A549 (cell line): ENCODE results near the gene ZNF211. TPM values are rescaled to one million over a fixed set of nuclear protein-coding genes. Genes with fewer than 3 reads are reported as not detected.
A peak's percentile ranks its signal among the peaks of the same experiment; 100 is the strongest.

Experiments used
- ATAC-seq, 2 experiments: fragments of 200-7000 bp in 1 of 2; fragments of >200 bp in 1 of 2; cut with Nextera tagmentation in 1 of 2; cut with Tn5 transposase in 1 of 2; 3 replicates each; pipeline versions ENCODE4 v1.8.0 to v1.9.1; 2018 to 2020; ENCODE audit warnings: mild to moderate bottlenecking in 1 of 2, moderate library complexity in 1 of 2
- CTCF ChIA-PET: fragments of 300-600 bp; sonication (Branson Sonifier 250); formaldehyde crosslinking; extraction: SDS; loops from one replicate; lab custom pipeline; 2021; ENCODE audit warnings: antibody characterized with exemption, inconsistent platforms; lab: Yijun Ruan, JAX
- POLR2A ChIA-PET: fragments of 350-600 bp; formaldehyde crosslinking; extraction: SDS; loops from one replicate; lab custom pipeline; 2021; ENCODE audit warnings: antibody characterized with exemption, inconsistent platforms; lab: Yijun Ruan, JAX
- DNase-seq, 2 experiments: peaks; one replicate each; pipeline versions ENCODE4 v3.0.0 to v3.0.0-alpha.2; 2011 to 2016; ENCODE audit warnings: low read depth in 1 of 2, low spot score in 1 of 2
- FAIRE-seq: peaks from 2 replicates; lab custom pipeline; 2011; peaks lifted over from hg19 to GRCh38; lab: Jason Lieb, UNC
- H3K27ac ChIP-seq, 2 experiments: fragments of >200 bp; sonication (Bioruptor Twin); formaldehyde crosslinking; 3 replicates each; pipeline ENCODE4 v1.5.1; 2016 to 2017
- H3K4me1 ChIP-seq: fragments of >200 bp; sonication (Bioruptor Twin); formaldehyde crosslinking; 3 replicates; pipeline ENCODE4 v1.6.1; 2016
- H3K4me2 ChIP-seq: fragments of >200 bp; sonication (Bioruptor Twin); formaldehyde crosslinking; 3 replicates; pipeline ENCODE4 v1.6.1; 2016
- H3K4me3 ChIP-seq: fragments of >200 bp; sonication (Bioruptor Twin); formaldehyde crosslinking; 3 replicates; pipeline ENCODE4 v1.5.1; 2016
- H3K9me3 ChIP-seq: fragments of >200 bp; sonication (Bioruptor Twin); formaldehyde crosslinking; 3 replicates; pipeline ENCODE4 v1.6.1; 2016
- CBX8 ChIP-seq: fragments of 200-600 bp; sonication (generic); IDR thresholded peaks from 2 replicates; pipeline ENCODE4 v1.6.1; 2016
- CEBPB ChIP-seq, 2 experiments: fragments of >200 bp in 1 of 2; sonication (Bioruptor Twin) in 1 of 2; formaldehyde crosslinking in 1 of 2; IDR thresholded peaks; 2 replicates each; pipeline ENCODE4 v1.6.1; 2012 to 2016
- CHD2 ChIP-seq: fragments of 150-350 bp; IDR thresholded peaks from 2 replicates; pipeline ENCODE4 v1.6.1; 2014; ENCODE audit warnings: low read length; ENCODE audit not compliant: partially characterized antibody
- E2F6 ChIP-seq: IDR thresholded peaks from 2 replicates; pipeline ENCODE4 v1.6.1; 2012; ENCODE audit warnings: low read depth, borderline replicate concordance
- EHF ChIP-seq: fragments of 250-450 bp; sonication (Bioruptor Pico); IDR thresholded peaks from 2 replicates; pipeline ENCODE4 v1.5.0; 2020; ENCODE audit warnings: mild to moderate bottlenecking
- ESRRA ChIP-seq: fragments of 150-350 bp; IDR thresholded peaks from 2 replicates; pipeline ENCODE4 v1.6.1; 2014; ENCODE audit warnings: mild to moderate bottlenecking, low read length, borderline replicate concordance
- FOSL2 ChIP-seq, 2 experiments: fragments of 450-650 bp in 1 of 2; fragments of >200 bp in 1 of 2; sonication (Bioruptor Twin) in 1 of 2; formaldehyde crosslinking; IDR thresholded peaks; 2 replicates each; pipeline versions ENCODE4 v1.5.0 to v1.6.1; 2016 to 2020; ENCODE audit warnings: mild to moderate bottlenecking in 1 of 2, moderate library complexity in 1 of 2
- FOXS1 ChIP-seq: fragments of 250-450 bp; sonication (Bioruptor Pico); IDR thresholded peaks from 2 replicates; pipeline ENCODE4 v1.5.0; 2020; ENCODE audit warnings: mild to moderate bottlenecking, moderate library complexity
- HDAC2 ChIP-seq: fragments of 200-600 bp; sonication (generic); IDR thresholded peaks from 2 replicates; pipeline ENCODE4 v1.6.1; 2016
- JUN ChIP-seq, 2 experiments: fragments of >200 bp; sonication (Bioruptor Twin); formaldehyde crosslinking; IDR thresholded peaks; 2 replicates in 1 of 2; 3 replicates in 1 of 2; pipeline ENCODE4 v1.6.1; 2016 to 2017
- KDM1A ChIP-seq: fragments of 200-600 bp; sonication (generic); IDR thresholded peaks from 2 replicates; pipeline ENCODE4 v1.6.1; 2016; ENCODE audit warnings: low read depth, mild to moderate bottlenecking
- MAFK ChIP-seq: fragments of 450-650 bp; IDR thresholded peaks from 2 replicates; pipeline ENCODE4 v1.6.1; 2014; ENCODE audit not compliant: partially characterized antibody
- MAZ ChIP-seq: fragments of 150-350 bp; IDR thresholded peaks from 2 replicates; pipeline ENCODE4 v1.6.1; 2014; ENCODE audit warnings: antibody characterized with exemption, low read depth, low read length, borderline replicate concordance
- MYC ChIP-seq: IDR thresholded peaks from 2 replicates; pipeline ENCODE4 v1.6.1; 2012; ENCODE audit warnings: mild to moderate bottlenecking, inconsistent platforms, low read length, improper control_type of control experiment, borderline replicate concordance
- NFE2L2 ChIP-seq: fragments of 150-350 bp; conservative IDR thresholded peaks from 2 replicates; pipeline ENCODE4 v1.6.1; 2014; ENCODE audit warnings: low read length
- NPAS2 ChIP-seq: fragments of 250-450 bp; sonication (Bioruptor Pico); IDR thresholded peaks from 2 replicates; pipeline ENCODE4 v1.8.0; 2022; ENCODE audit warnings: mild to moderate bottlenecking, moderate library complexity, borderline replicate concordance
- POLR2A ChIP-seq: IDR thresholded peaks from 2 replicates; pipeline ENCODE4 v1.6.1; 2012; ENCODE audit warnings: mild to moderate bottlenecking, low read length
- RARB ChIP-seq: fragments of 250-450 bp; sonication (Bioruptor Pico); IDR thresholded peaks from 2 replicates; pipeline ENCODE4 v1.8.0; 2021; ENCODE audit warnings: mild to moderate bottlenecking, moderate library complexity
- RCOR1 ChIP-seq: fragments of 150-350 bp; IDR thresholded peaks from 2 replicates; pipeline ENCODE4 v1.6.1; 2014; ENCODE audit warnings: antibody characterized with exemption, low read length, low read depth
- SREBF2 ChIP-seq: fragments of 450-650 bp; IDR thresholded peaks from 2 replicates; pipeline ENCODE4 v1.6.1; 2014; ENCODE audit warnings: mild to moderate bottlenecking, moderate library complexity
- TP53 ChIP-seq: fragments of 250-450 bp; sonication (Bioruptor Pico); IDR thresholded peaks from 2 replicates; pipeline ENCODE4 v1.5.0; 2021; ENCODE audit warnings: mild to moderate bottlenecking, moderate library complexity
- WGBS: methylation state at CpG from one replicate; pipeline ENCODE4 v1.1.6; 2017; ENCODE audit errors: missing lambda C conversion rate; 5-methylcytosine and 5-hydroxymethylcytosine counted together
- polyA plus RNA-seq, 4 experiments: library from polyadenylated mRNA; depleted of rRNA in 3 of 4; stranded (reverse); fragments of >200 nt; fragmentation: RNase III in 1 of 4; extraction: RNeasy Plus Mini Kit Qiagen cat#74134 plus additional on column Dnase treatment in 1 of 4; gene quantifications; 2 replicates in 3 of 4; 3 replicates in 1 of 4; pipeline ENCODE4 v1.2.3, GENCODE V29; 2011 to 2017
- TF ChIP-seq, protein P1 (sequence below): fragments of >200 bp; sonication (Bioruptor Twin); formaldehyde crosslinking; IDR thresholded peaks from 2 replicates; pipeline ENCODE4 v1.6.1; 2016
- TF ChIP-seq, protein P2 (sequence below): fragments of 150-350 bp; IDR thresholded peaks from 2 replicates; pipeline ENCODE4 v1.6.1; 2014; ENCODE audit warnings: low read depth, mild to moderate bottlenecking, low read length
- TF ChIP-seq, protein P3 (sequence below): fragments of >200 bp; sonication (Bioruptor Twin); formaldehyde crosslinking; IDR thresholded peaks from 3 replicates; pipeline ENCODE4 v1.5.1; 2016

Gene ZNF211
- polyA plus RNA-seq, 2 of the 4 experiments (the other 2 are of a cell fraction), result 7.5 to 11.6 TPM

- Histone ChIP-seq H3K4me3 (no peak overlapping the region), H3K4me2 (no peak overlapping the region), H3K4me1 (no peaks in the 10 kb centered on the region), H3K9me3 (peaks cover 92% of the 10 kb centered on the region), H3K27ac (no peak overlapping the region)
- ATAC-seq, result no peak
- TF ChIP-seq CBX8 (no peak), KDM1A (no peak), TP53 (no peak), E2F6 (no peak), RARB (CRISPR knock-in tag) (no peak), NFE2L2 (no peak), MYC (no peak), FOXS1 (CRISPR knock-in tag) (no peak), MAFK (no peak), JUN (IDR thresholded peaks at IDR 0.05) (no peak), SREBF2 (no peak), CHD2 (no peak), MAZ (no peak), HDAC2 (no peak), POLR2A (no peak), FOSL2 (IDR thresholded peaks at IDR 0.05) (no peak), FOSL2 (CRISPR knock-in tag; IDR thresholded peaks at IDR 0.05) (no peak), RCOR1 (no peak)
- TF ChIP-seq, protein P1, sequence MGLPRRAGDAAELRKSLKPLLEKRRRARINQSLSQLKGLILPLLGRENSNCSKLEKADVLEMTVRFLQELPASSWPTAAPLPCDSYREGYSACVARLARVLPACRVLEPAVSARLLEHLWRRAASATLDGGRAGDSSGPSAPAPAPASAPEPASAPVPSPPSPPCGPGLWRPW, result no peak
- TF ChIP-seq, protein P2, sequence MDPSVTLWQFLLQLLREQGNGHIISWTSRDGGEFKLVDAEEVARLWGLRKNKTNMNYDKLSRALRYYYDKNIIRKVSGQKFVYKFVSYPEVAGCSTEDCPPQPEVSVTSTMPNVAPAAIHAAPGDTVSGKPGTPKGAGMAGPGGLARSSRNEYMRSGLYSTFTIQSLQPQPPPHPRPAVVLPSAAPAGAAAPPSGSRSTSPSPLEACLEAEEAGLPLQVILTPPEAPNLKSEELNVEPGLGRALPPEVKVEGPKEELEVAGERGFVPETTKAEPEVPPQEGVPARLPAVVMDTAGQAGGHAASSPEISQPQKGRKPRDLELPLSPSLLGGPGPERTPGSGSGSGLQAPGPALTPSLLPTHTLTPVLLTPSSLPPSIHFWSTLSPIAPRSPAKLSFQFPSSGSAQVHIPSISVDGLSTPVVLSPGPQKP, result no peak
- DNase-seq, result no peak
- FAIRE-seq, result no peak
- WGBS, result 0% methylated on average over 1 of the region's 1 CpG
- ChIA-PET CTCF (no interaction called here), POLR2A (no interaction called here)
These were observed 45.4 kb upstream of the ZNF211 start for GRCh38 chr19:57587529-57587928.

GRCh38 chr19:57599377-57599760, 33.6 kb upstream of the ZNF211 start:
- ChIA-PET CTCF (interaction anchor here (0.9 kb wide), 1 partner anchor 15 kb away, joined by 4 read pairs; the partner anchor contains the start of gene ZNF134), POLR2A (no interaction called here)
- H3K4me1 ChIP-seq, result no peaks in the 10 kb centered on the region
- WGBS, result 55% methylated on average over 8 of the region's 8 CpGs
- peak overlapping the region; percentile 56 for H3K4me3 ChIP-seq
- TF ChIP-seq E2F6 (no peak), SREBF2 (no peak), MAFK (no peak), EHF (CRISPR knock-in tag) (no peak), NPAS2 (CRISPR knock-in tag) (no peak), ESRRA (no peak), CEBPB (IDR thresholded peaks at IDR 0.05) (no peak), KDM1A (no peak)
- TF ChIP-seq, protein P3, sequence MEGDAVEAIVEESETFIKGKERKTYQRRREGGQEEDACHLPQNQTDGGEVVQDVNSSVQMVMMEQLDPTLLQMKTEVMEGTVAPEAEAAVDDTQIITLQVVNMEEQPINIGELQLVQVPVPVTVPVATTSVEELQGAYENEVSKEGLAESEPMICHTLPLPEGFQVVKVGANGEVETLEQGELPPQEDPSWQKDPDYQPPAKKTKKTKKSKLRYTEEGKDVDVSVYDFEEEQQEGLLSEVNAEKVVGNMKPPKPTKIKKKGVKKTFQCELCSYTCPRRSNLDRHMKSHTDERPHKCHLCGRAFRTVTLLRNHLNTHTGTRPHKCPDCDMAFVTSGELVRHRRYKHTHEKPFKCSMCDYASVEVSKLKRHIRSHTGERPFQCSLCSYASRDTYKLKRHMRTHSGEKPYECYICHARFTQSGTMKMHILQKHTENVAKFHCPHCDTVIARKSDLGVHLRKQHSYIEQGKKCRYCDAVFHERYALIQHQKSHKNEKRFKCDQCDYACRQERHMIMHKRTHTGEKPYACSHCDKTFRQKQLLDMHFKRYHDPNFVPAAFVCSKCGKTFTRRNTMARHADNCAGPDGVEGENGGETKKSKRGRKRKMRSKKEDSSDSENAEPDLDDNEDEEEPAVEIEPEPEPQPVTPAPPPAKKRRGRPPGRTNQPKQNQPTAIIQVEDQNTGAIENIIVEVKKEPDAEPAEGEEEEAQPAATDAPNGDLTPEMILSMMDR, result no peak
- H3K27ac ChIP-seq, result no peak overlapping the region; a peak in 1 of 6 replicates
- peak overlapping the region; percentile 82 for H3K4me2 ChIP-seq
- H3K9me3 ChIP-seq, result peaks cover 82% of the 10 kb centered on the region
- no peak for DNase-seq
- ATAC-seq, result peak in 1 of 2 experiments; percentile 40; a peak in 1 of 6 replicates
- FAIRE-seq, result no peak
